Measurements from ENCODE around the gene FA2H. TPM values are rescaled to one million over a fixed set of nuclear protein-coding genes. Genes with fewer than 3 reads are reported as not detected.

The FA2H gene
- total and polyA plus RNA-seq, 10 of the 15 experiments (the other 5 are each of a cell fraction or from before 2014, with no cell fraction given): 0.05 to 0.73 (median 0.51) TPM; not detected in 3

DNA sequence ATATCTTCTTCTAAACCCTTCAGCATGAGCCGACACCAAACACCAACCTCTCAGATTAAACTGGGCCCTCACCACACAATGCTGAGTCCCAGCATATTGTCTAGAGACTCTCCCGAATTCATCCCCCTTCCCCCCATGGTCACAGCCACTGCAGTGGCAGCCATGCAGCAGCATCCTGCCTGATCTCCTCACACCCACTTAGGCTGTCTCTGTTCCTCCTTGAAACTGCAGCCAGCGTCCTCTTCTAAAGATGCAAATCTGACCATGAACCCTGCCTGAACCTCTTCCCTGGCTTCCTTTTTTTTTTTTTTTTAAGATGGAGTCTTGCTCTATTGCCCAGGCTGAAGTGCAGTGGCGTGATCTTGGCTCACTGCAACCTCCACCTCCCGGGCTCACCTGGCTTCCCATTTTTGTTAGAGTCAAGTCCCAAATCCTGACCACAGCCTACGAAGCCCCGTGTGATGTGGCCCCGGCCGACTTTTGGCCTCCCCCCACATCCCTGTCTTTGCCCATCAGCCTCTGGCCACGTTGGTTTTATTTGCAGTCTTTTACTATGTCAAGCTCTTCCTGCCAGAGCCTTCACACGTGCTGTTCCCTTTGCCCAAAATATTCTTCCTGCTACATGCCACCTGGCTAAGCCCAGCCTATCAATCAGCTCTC, 2.8 kb downstream of the FA2H start:
- SMC1A ChIA-PET (ENCODE audit: uncharacterized antibody, unreplicated experiment): no interaction called here
- Histone ChIP-seq H3K27ac (ENCODE audit: control insufficient read depth, insufficient read depth) (peak overlapping the region; percentile 42; the same call in 1 of the 2 replicates), H2AFZ (ENCODE audit: control insufficient read depth, low read depth, low read length) (peak overlapping the region; percentile 24), H3K79me2 (ENCODE audit: control insufficient read depth, insufficient read depth, low read length) (no peaks in the 10 kb centered on the region), H3K9ac (ENCODE audit: control insufficient read depth, insufficient read depth, low read length) (no peak overlapping the region; the same call in 1 of the 2 replicates), H3K36me3 (ENCODE audit: control insufficient read depth in 2 of 2, insufficient read depth in 2 of 2, low read length in 1 of 2) (no peaks in the 10 kb centered on the region), H4K20me1 (ENCODE audit: control insufficient read depth, insufficient read depth) (no peaks in the 10 kb centered on the region), H3K4me1 (ENCODE audit: control insufficient read depth, insufficient read depth, low read length) (peaks cover 21% of the 10 kb centered on the region), H3K9me3 (replicated peaks; ENCODE audit: control insufficient read depth, insufficient read depth, low read length) (no peaks in the 10 kb centered on the region; the same call in 2 of the 3 replicates), H3K4me2 (ENCODE audit: control insufficient read depth, insufficient read depth) (peak overlapping the region; percentile 67), H3K4me3 (peak overlapping the region; percentile 40; the same call in 1 of the 2 replicates), H3K27me3 (replicated peaks in 1 of 2; ENCODE audit: control insufficient read depth in 2 of 2, insufficient read depth in 2 of 2, low read length in 1 of 2) (peaks cover 0 to 5% of the 10 kb centered on the region in 2 experiments)
- in situ Hi-C loops (cut with MboI) (no loop called here), intact Hi-C loops (cut with micrococcal nuclease; ENCODE audit: unreplicated experiment) (no loop called here)
- BruUV-seq (replicated peaks): no TSS peak
- DNase-seq (ENCODE audit: low read depth, low spot score) (peak; percentile 63), FAIRE-seq (peak; percentile 95), ATAC-seq (peak; percentile 66)
- RAD21 ChIA-PET (ENCODE audit: unreplicated experiment): interaction anchor here (0.7 kb wide), 1 partner anchor 91 kb away, joined by 3 read pairs; no protein-coding TSS in a partner anchor
- POLR2A ChIA-PET: no interaction called here
- WGBS (ENCODE audit: insufficient coverage, insufficient replicate concordance, low lambda C conversion rate, missing lambda C conversion rate): 0% methylated on average over 11 of the region's 11 CpGs
- TF ChIP-seq, protein P1, sequence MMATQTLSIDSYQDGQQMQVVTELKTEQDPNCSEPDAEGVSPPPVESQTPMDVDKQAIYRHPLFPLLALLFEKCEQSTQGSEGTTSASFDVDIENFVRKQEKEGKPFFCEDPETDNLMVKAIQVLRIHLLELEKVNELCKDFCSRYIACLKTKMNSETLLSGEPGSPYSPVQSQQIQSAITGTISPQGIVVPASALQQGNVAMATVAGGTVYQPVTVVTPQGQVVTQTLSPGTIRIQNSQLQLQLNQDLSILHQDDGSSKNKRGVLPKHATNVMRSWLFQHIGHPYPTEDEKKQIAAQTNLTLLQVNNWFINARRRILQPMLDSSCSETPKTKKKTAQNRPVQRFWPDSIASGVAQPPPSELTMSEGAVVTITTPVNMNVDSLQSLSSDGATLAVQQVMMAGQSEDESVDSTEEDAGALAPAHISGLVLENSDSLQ (IDR thresholded peaks at IDR 0.05): no peak
- TF ChIP-seq TBL1XR1 (IDR thresholded peaks at IDR 0.05; ENCODE audit: low read depth, low read length): 0 out of 2 replicates have a peak, but pooled peaks have one; percentile 43
- TF ChIP-seq ZNF207 (IDR thresholded peaks at IDR 0.05; ENCODE audit: borderline replicate concordance): no peak
- 0 out of 4 replicates have a peak, but pooled peaks of 1 of the 2 experiments have one; percentile 18 for TF ChIP-seq BHLHE40 (IDR thresholded peaks at IDR 0.05; ENCODE audit: borderline replicate concordance in 1 of 2, low read depth in 2 of 2, low read length in 1 of 2)
- TF ChIP-seq YY1 (IDR thresholded peaks at IDR 0.05; ENCODE audit: low read depth, low read length): peak; percentile 77
- peak; percentile 22 for TF ChIP-seq SP1 (IDR thresholded peaks at IDR 0.05; ENCODE audit: low read depth, low read length)
- peak; percentile 36; the same call in 1 of the 2 replicates for TF ChIP-seq RUNX3 (IDR thresholded peaks at IDR 0.05; ENCODE audit: low read length)
- peak; percentile 59; the same call in 1 of the 2 replicates for TF ChIP-seq SPI1 (IDR thresholded peaks at IDR 0.05; ENCODE audit: borderline replicate concordance, insufficient read depth, low read depth, low read length)
- no peak for TF ChIP-seq ZSCAN29 (IDR thresholded peaks at IDR 0.05)
- TF ChIP-seq POLR2A (IDR thresholded peaks at IDR 0.05; ENCODE audit: low read depth, low read length): no peak
- TF ChIP-seq ZNF384 (IDR thresholded peaks at IDR 0.05; ENCODE audit: borderline replicate concordance, low read depth, low read length): peak; percentile 70
- TF ChIP-seq POU2F2 (IDR thresholded peaks at IDR 0.05; ENCODE audit: borderline replicate concordance, low read depth, low read length): peak; percentile 85; the same call in 2 of the 3 replicates
- TF ChIP-seq, protein P2, sequence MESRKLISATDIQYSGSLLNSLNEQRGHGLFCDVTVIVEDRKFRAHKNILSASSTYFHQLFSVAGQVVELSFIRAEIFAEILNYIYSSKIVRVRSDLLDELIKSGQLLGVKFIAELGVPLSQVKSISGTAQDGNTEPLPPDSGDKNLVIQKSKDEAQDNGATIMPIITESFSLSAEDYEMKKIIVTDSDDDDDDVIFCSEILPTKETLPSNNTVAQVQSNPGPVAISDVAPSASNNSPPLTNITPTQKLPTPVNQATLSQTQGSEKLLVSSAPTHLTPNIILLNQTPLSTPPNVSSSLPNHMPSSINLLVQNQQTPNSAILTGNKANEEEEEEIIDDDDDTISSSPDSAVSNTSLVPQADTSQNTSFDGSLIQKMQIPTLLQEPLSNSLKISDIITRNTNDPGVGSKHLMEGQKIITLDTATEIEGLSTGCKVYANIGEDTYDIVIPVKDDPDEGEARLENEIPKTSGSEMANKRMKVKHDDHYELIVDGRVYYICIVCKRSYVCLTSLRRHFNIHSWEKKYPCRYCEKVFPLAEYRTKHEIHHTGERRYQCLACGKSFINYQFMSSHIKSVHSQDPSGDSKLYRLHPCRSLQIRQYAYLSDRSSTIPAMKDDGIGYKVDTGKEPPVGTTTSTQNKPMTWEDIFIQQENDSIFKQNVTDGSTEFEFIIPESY (IDR thresholded peaks at IDR 0.05): no peak
- CTCF ChIA-PET: interaction anchor here (8.9 kb wide), 1 partner anchor 91 kb away, joined by 35 read pairs; no protein-coding TSS in a partner anchor
